GM12878 (cell line): ENCODE results near the gene NEGR1. TPM values are rescaled to one million over a fixed set of nuclear protein-coding genes. Genes with fewer than 3 reads are reported as not detected.

Experiments
- ATAC-seq: fragments of 200-7000 bp; cut with Tn5 transposase; 3 replicates; pipeline ENCODE4 v1.9.1; 2020; ENCODE audit warnings: mild to moderate bottlenecking, moderate library complexity
- BruUV-seq: library from RNA; stranded (reverse); fragments of 400-500 nt; replicated peaks from 2 replicates; lab custom pipeline; 2021; lab: Mats Ljungman, UMichigan
- CTCF ChIA-PET: fragments of 300-600 bp; sonication (Branson Sonifier 250); formaldehyde crosslinking; extraction: SDS; loops from one replicate; lab custom pipeline; 2021; ENCODE audit warnings: inconsistent platforms; lab: Yijun Ruan, JAX
- POLR2A ChIA-PET: fragments of 350-600 bp; formaldehyde crosslinking; extraction: SDS; loops from one replicate; lab custom pipeline; 2021; ENCODE audit warnings: inconsistent platforms; lab: Charles Lee
- RAD21 ChIA-PET: fragments of 300-600 bp; sonication (Branson Sonifier 250); formaldehyde crosslinking; loops from one replicate; lab custom pipeline; 2023; ENCODE audit warnings: antibody characterized with exemption; ENCODE audit not compliant: unreplicated experiment; lab: Charles Lee
- SMC1A ChIA-PET: fragments of 300-600 bp; sonication (Branson Sonifier 250); formaldehyde crosslinking; loops from one replicate; lab custom pipeline; 2023; ENCODE audit not compliant: unreplicated experiment, uncharacterized antibody; lab: Charles Lee
- DNase-seq: peaks from one replicate; pipeline ENCODE4 v3.0.0-alpha.2; 2011; ENCODE audit warnings: low read depth, low spot score
- FAIRE-seq: peaks from 3 replicates; lab custom pipeline; 2011; peaks lifted over from hg19 to GRCh38; lab: Jason Lieb, UNC
- H2AFZ ChIP-seq: 2 replicates; pipeline ENCODE4 v1.6.0; 2011; ENCODE audit warnings: low read depth, low read length, control low read depth; ENCODE audit not compliant: control insufficient read depth
- H3K27ac ChIP-seq: 2 replicates; pipeline ENCODE4 v1.5.1; 2011; ENCODE audit warnings: control low read depth; ENCODE audit not compliant: control insufficient read depth, insufficient read depth
- H3K27me3 ChIP-seq, 2 experiments: replicated peaks in 1 of 2; 2 replicates each; pipeline versions ENCODE4 v1.6.0 to v1.6.1; 2011; ENCODE audit warnings: low read length in 1 of 2; ENCODE audit not compliant: control insufficient read depth in 2 of 2, insufficient read depth in 2 of 2
- H3K36me3 ChIP-seq, 2 experiments: 2 replicates each; pipeline ENCODE4 v1.5.1; 2011; ENCODE audit warnings: low read length in 1 of 2; ENCODE audit not compliant: control insufficient read depth in 2 of 2, insufficient read depth in 2 of 2
- H3K4me1 ChIP-seq: 2 replicates; pipeline ENCODE4 v1.6.1; 2011; ENCODE audit warnings: mild to moderate bottlenecking, low read length, moderate library complexity, mixed read lengths; ENCODE audit not compliant: control insufficient read depth, insufficient read depth
- H3K4me2 ChIP-seq: 2 replicates; pipeline ENCODE4 v1.6.0; 2011; ENCODE audit warnings: control low read depth; ENCODE audit not compliant: control insufficient read depth, insufficient read depth
- H3K4me3 ChIP-seq: fragments of 200-600 bp; sonication (generic); 2 replicates; pipeline ENCODE4 v1.5.1; 2016
- H3K79me2 ChIP-seq: 2 replicates; pipeline ENCODE4 v1.6.0; 2011; ENCODE audit warnings: low read length; ENCODE audit not compliant: control insufficient read depth, insufficient read depth
- H3K9ac ChIP-seq: 2 replicates; pipeline ENCODE4 v1.8.0; 2011; ENCODE audit warnings: low read length, control low read depth, mixed read lengths; ENCODE audit not compliant: control insufficient read depth, insufficient read depth
- H3K9me3 ChIP-seq: replicated peaks from 3 replicates; pipeline ENCODE4 v1.5.1; 2011; ENCODE audit warnings: mild to moderate bottlenecking, low read length; ENCODE audit not compliant: control insufficient read depth, insufficient read depth
- H4K20me1 ChIP-seq: 2 replicates; pipeline ENCODE4 v1.6.0; 2011; ENCODE audit not compliant: control insufficient read depth, insufficient read depth
- CBFB ChIP-seq: IDR thresholded peaks from 2 replicates; pipeline ENCODE4 v1.6.1; 2016; ENCODE audit warnings: antibody characterized with exemption, low read depth
- CHD1 ChIP-seq: IDR thresholded peaks from 2 replicates; pipeline ENCODE4 v1.6.1; 2012; ENCODE audit warnings: low read depth, low read length, improper control_type of control experiment
- CREB1 ChIP-seq: IDR thresholded peaks from 2 replicates; pipeline ENCODE4 v1.6.1; 2012; ENCODE audit warnings: low read depth, mild to moderate bottlenecking, inconsistent platforms
- EED ChIP-seq: sonication (generic); IDR thresholded peaks from 2 replicates; pipeline ENCODE4 v1.6.1; 2016; ENCODE audit warnings: antibody characterized with exemption, low read depth
- EZH2 ChIP-seq: IDR thresholded peaks from 2 replicates; pipeline ENCODE4 v1.6.1; 2012; ENCODE audit warnings: low read depth, mild to moderate bottlenecking, control low read depth, inconsistent platforms, low read length, borderline replicate concordance; ENCODE audit not compliant: control insufficient read depth
- GATAD2B ChIP-seq: fragments of 450-650 bp; conservative IDR thresholded peaks from 2 replicates; pipeline ENCODE4 v1.6.1; 2017; ENCODE audit warnings: low read depth, mild to moderate bottlenecking, moderate library complexity
- IKZF1 ChIP-seq: fragments of 450-650 bp; conservative IDR thresholded peaks from 2 replicates; pipeline ENCODE4 v1.6.1; 2017; ENCODE audit warnings: antibody characterized with exemption, mild to moderate bottlenecking
- IRF3 ChIP-seq: fragments of 450-650 bp; IDR thresholded peaks from 2 replicates; pipeline ENCODE4 v1.6.1; 2014; ENCODE audit warnings: mild to moderate bottlenecking
- MLLT1 ChIP-seq: fragments of 450-650 bp; IDR thresholded peaks from 2 replicates; pipeline ENCODE4 v1.6.1; 2016; ENCODE audit warnings: mild to moderate bottlenecking
- MXI1 ChIP-seq: fragments of 150-350 bp; IDR thresholded peaks from 2 replicates; pipeline ENCODE4 v1.6.1; 2011; ENCODE audit warnings: low read depth, mild to moderate bottlenecking, inconsistent platforms, low read length, improper control_type of control experiment
- NFIC ChIP-seq: IDR thresholded peaks from 2 replicates; pipeline ENCODE4 v1.6.1; 2012; ENCODE audit warnings: low read depth, mild to moderate bottlenecking, inconsistent platforms, low read length, moderate library complexity
- NR2C2 ChIP-seq: IDR thresholded peaks from 2 replicates; pipeline ENCODE4 v1.6.1; 2011; ENCODE audit warnings: borderline replicate concordance, low read depth; ENCODE audit not compliant: control insufficient read depth, insufficient read length
- POLR2AphosphoS5 ChIP-seq: IDR thresholded peaks from 2 replicates; pipeline ENCODE4 v1.6.1; 2011; ENCODE audit warnings: mild to moderate bottlenecking, low read length, inconsistent platforms
- RBBP5 ChIP-seq: fragments of 200-600 bp; sonication (generic); conservative IDR thresholded peaks from 2 replicates; pipeline ENCODE4 v1.6.1; 2016
- REST ChIP-seq: IDR thresholded peaks from 2 replicates; pipeline ENCODE4 v1.6.1; 2012; ENCODE audit warnings: mild to moderate bottlenecking, low read depth, low read length
- SMAD1 ChIP-seq: fragments of 450-650 bp; IDR thresholded peaks from 2 replicates; pipeline ENCODE4 v1.6.1; 2018; ENCODE audit warnings: mild to moderate bottlenecking, low read depth; ENCODE audit not compliant: partially characterized antibody
- TBL1XR1 ChIP-seq: IDR thresholded peaks from 2 replicates; pipeline ENCODE4 v1.6.1; 2012; ENCODE audit warnings: low read depth, low read length, improper control_type of control experiment
- TCF7 ChIP-seq: IDR thresholded peaks from 2 replicates; pipeline ENCODE4 v1.6.1; 2014; ENCODE audit warnings: antibody characterized with exemption, borderline replicate concordance
- WGBS: methylation state at CpG from one replicate; pipeline ENCODE4 v1.1.6; 2016; ENCODE audit warnings: low lambda C conversion rate; ENCODE audit not compliant: insufficient replicate concordance, insufficient coverage; ENCODE audit errors: missing lambda C conversion rate; 5-methylcytosine and 5-hydroxymethylcytosine counted together
- in situ Hi-C: fragments of 300-500 bp; cut with MboI; formaldehyde crosslinking; loops from 9 replicates; pipeline ENCODE4 v1.14.3; 2018; ENCODE audit warnings: mixed read lengths
- intact Hi-C: fragments of 100-400 bp; cut with micrococcal nuclease; formaldehyde crosslinking; loops from one replicate; pipeline ENCODE4 v1.14.2; 2022; ENCODE audit not compliant: unreplicated experiment
- polyA plus RNA-seq, 11 experiments: library from polyadenylated mRNA; depleted of rRNA in 4 of 11; unstranded in 6 of 11; stranded (reverse) in 5 of 11; fragments of >200 nt; fragmentation: Nextera tagmentation in 4 of 11; fragmentation: Illumina TruSeq in 1 of 11; extraction: Ambion mirVana in 4 of 11; extraction: Trizol in 1 of 11; gene quantifications; 1 replicate in 1 of 11; 2 replicates in 10 of 11; pipeline versions ENCODE4 v1.2.1 to v1.2.3, GENCODE V29; 2011 to 2016; ENCODE audit warnings: inconsistent platforms in 2 of 11, missing spikeins in 2 of 11, low read depth in 1 of 11
- total RNA-seq, 4 experiments: library from RNA; depleted of rRNA in 3 of 4; stranded (reverse); fragments of >200 nt in 3 of 4; fragmentation: Illumina TruSeq in 1 of 4; extraction: Trizol in 1 of 4; gene quantifications; 2 replicates each; pipeline versions ENCODE4 v1.2.1 to v1.2.3, GENCODE V29; 2013 to 2021

NEGR1 gene
- total and polyA plus RNA-seq, 10 of the 15 experiments (the other 5 are each of a cell fraction or from before 2014, with no cell fraction given), result under 0.01 to 0.03 (median 0.01) TPM; not detected in 7

- Histone ChIP-seq H3K9ac (no peak overlapping the region), H3K27me3 (no peaks in the 10 kb centered on the region), H3K27ac (no peak overlapping the region), H3K79me2 (no peaks in the 10 kb centered on the region), H3K9me3 (no peaks in the 10 kb centered on the region), H4K20me1 (no peaks in the 10 kb centered on the region), H3K4me1 (no peaks in the 10 kb centered on the region), H3K36me3 (no peaks in the 10 kb centered on the region), H3K4me2 (no peak overlapping the region), H3K4me3 (no peak overlapping the region), H2AFZ (no peak overlapping the region)
- no peak for FAIRE-seq
- BruUV-seq, result no TSS peak
- intact Hi-C loops, result no loop called here
- 0% methylated on average over 2 of the region's 2 CpGs for WGBS
- DNase-seq, result no peak
- ChIA-PET RAD21 (no interaction called here), POLR2A (no interaction called here), CTCF (interaction anchor here (0.9 kb wide), 1 partner anchor 12 kb away, joined by 4 read pairs; no protein-coding TSS in a partner anchor), SMC1A (no interaction called here)
- no peak for ATAC-seq
- in situ Hi-C loops, result no loop called here
- TF ChIP-seq REST (no peak), MLLT1 (no peak), GATAD2B (no peak), EED (no peak), NR2C2 (no peak), TBL1XR1 (no peak), CHD1 (no peak), IKZF1 (no peak), POLR2AphosphoS5 (no peak), SMAD1 (no peak), RBBP5 (no peak), EZH2 (no peak), CBFB (no peak), NFIC (no peak), MXI1 (no peak), CREB1 (no peak), IRF3 (no peak), TCF7 (no peak)
These were observed 843.7 kb downstream of the NEGR1 start for GRCh38 chr1:71438626-71439025.
